Measurements from ENCODE around the gene STK32A.
"Not testable (repeated sequence)": the region's sequence is repeated elsewhere in the genome, so short reads cannot be mapped to it uniquely, and the experiment has no call there.

STK32A gene

GRCh38 chr5:147234825-147235635 is at the start of gene STK32A:
STK32A (plus strand) TSS chr5:147235026; CDS start chr5:147239635, 4,609 bp downstream.
- DNase-seq, result no peak

- no peak for DNase-seq
Observed at GRCh38 chr5:147187099-147187540, 47.7 kb upstream of the STK32A start.

- peak; percentile 5 for DNase-seq
Observed at GRCh38 chr5:147188200-147189108, 46.4 kb upstream of the STK32A start.

- no peak for DNase-seq
Observed at GRCh38 chr5:147189109-147189424, 45.8 kb upstream of the STK32A start.

- DNase-seq, result no peak
Observed at GRCh38 chr5:147190331-147190730, 44.5 kb upstream of the STK32A start.

GRCh38 chr5:147193123-147193522 is 41.7 kb upstream of the STK32A start:
- DNase-seq, result no peak

- no peak for DNase-seq
Observed at GRCh38 chr5:147200004-147200403, 34.8 kb upstream of the STK32A start.

- no peak for DNase-seq
Observed at GRCh38 chr5:147203213-147203612, 31.6 kb upstream of the STK32A start.

- DNase-seq, result no peak
Observed at GRCh38 chr5:147204576-147204975, 30.2 kb upstream of the STK32A start.

- no peak for DNase-seq
Observed at GRCh38 chr5:147208134-147208533, 26.7 kb upstream of the STK32A start.

- no peak for DNase-seq
Observed at GRCh38 chr5:147216552-147217154, 18.2 kb upstream of the STK32A start.

- no peak for DNase-seq
Observed at GRCh38 chr5:147223343-147223742, 11.5 kb upstream of the STK32A start.

- DNase-seq, result no peak
Observed at GRCh38 chr5:147223948-147224791, 10.7 kb upstream of the STK32A start.

- DNase-seq, result no peak
Observed at GRCh38 chr5:147225938-147226337, 8.9 kb upstream of the STK32A start.

GRCh38 chr5:147226512-147226911 is 8.3 kb upstream of the STK32A start:
- no peak for DNase-seq

- no peak for DNase-seq
Observed at GRCh38 chr5:147234239-147234824, 494 bp upstream of the STK32A start.

- DNase-seq, result no peak
Observed at GRCh38 chr5:147240266-147240985, 5.6 kb downstream of the STK32A start.

GRCh38 chr5:147243238-147243637 is 8.4 kb downstream of the STK32A start:
- DNase-seq, result not testable (repeated sequence)

GRCh38 chr5:147245381-147246165 is 10.7 kb downstream of the STK32A start:
- no peak for DNase-seq

GRCh38 chr5:147248561-147248960 is 13.7 kb downstream of the STK32A start:
- no peak for DNase-seq

GRCh38 chr5:147259837-147260236 is 25.0 kb downstream of the STK32A start:
- DNase-seq, result no peak

All from GDM1 (cell line).